ENCODE data around the gene FAM168A. TPM values are rescaled to one million over a fixed set of nuclear protein-coding genes. Genes with fewer than 3 reads are reported as not detected.

The FAM168A gene
- total and polyA plus RNA-seq, 10 of the 15 experiments (the other 5 are each of a cell fraction or from before 2014, with no cell fraction given): 1.7 to 20.0 (median 10.0) TPM

DNA sequence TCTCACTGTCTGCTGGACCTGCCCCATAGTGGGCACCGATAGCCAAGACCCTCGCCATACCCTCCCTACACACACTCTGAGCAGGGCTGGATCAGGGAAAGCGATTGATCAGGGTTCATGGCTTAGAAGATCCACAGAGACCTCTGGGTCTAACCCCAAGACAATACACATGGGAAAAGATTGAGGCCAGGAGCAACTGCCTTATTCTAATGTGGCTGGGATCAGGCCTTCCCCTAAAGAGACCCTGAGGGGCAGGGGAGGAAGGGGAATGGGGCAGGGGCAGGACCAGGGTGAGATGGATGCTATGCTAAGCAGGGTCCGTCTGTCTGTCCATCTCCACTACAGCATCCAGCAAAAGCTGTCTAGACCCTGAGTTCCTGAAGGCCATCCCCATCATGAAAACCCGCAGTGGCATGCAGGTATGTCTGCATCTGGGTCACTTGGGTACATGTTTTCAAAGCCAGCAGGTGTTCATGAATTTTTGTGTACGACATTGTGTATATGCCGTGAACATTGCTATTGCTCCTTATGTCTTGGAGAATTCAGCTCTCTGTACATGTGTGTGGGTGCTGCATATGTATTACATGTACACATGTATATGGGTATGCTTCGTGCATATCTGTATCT lies 237.1 kb downstream of the FAM168A start:
- ChIA-PET RAD21 (ENCODE audit: unreplicated experiment) (interaction anchor here (1.9 kb wide), 1 partner anchor 9 kb away, joined by 7 read pairs; no protein-coding TSS in a partner anchor), POLR2A (interaction anchor here (1.0 kb wide), 1 partner anchor 33 kb away, joined by 3 read pairs; no protein-coding TSS in a partner anchor), CTCF (interaction anchor here (1.1 to 15.3 kb wide), 5 partner anchors 9 to 300 kb away, joined by 3 to 400 read pairs (median 5); no protein-coding TSS in a partner anchor), SMC1A (ENCODE audit: uncharacterized antibody, unreplicated experiment) (interaction anchor here (1.7 kb wide), 1 partner anchor 10 kb away, joined by 5 read pairs; no protein-coding TSS in a partner anchor)
- WGBS (ENCODE audit: insufficient coverage, insufficient replicate concordance, low lambda C conversion rate, missing lambda C conversion rate): 53% methylated on average over 8 of the region's 8 CpGs
- DNase-seq (ENCODE audit: low read depth, low spot score) (no peak), ATAC-seq (no peak), FAIRE-seq (no peak)
- Histone ChIP-seq H3K79me2 (ENCODE audit: control insufficient read depth, insufficient read depth, low read length) (no peaks in the 10 kb centered on the region), H3K4me2 (ENCODE audit: control insufficient read depth, insufficient read depth) (no peak overlapping the region), H3K9me3 (replicated peaks; ENCODE audit: control insufficient read depth, insufficient read depth, low read length) (no peaks in the 10 kb centered on the region), H3K4me3 (no peak overlapping the region), H3K4me1 (ENCODE audit: control insufficient read depth, insufficient read depth, low read length) (no peaks in the 10 kb centered on the region), H3K27me3 (replicated peaks in 1 of 2; ENCODE audit: control insufficient read depth in 2 of 2, insufficient read depth in 2 of 2, low read length in 1 of 2) (no peaks in the 10 kb centered on the region), H3K36me3 (ENCODE audit: control insufficient read depth in 2 of 2, insufficient read depth in 2 of 2, low read length in 1 of 2) (peaks cover 0 to 6% of the 10 kb centered on the region in 2 experiments; a peak in 1 of 4 replicates), H4K20me1 (ENCODE audit: control insufficient read depth, insufficient read depth) (no peaks in the 10 kb centered on the region), H2AFZ (ENCODE audit: control insufficient read depth, low read depth, low read length) (no peak overlapping the region), H3K9ac (ENCODE audit: control insufficient read depth, insufficient read depth, low read length) (no peak overlapping the region), H3K27ac (ENCODE audit: control insufficient read depth, insufficient read depth) (no peak overlapping the region)
- no TSS peak for BruUV-seq (replicated peaks)
- intact Hi-C loops (cut with micrococcal nuclease; ENCODE audit: unreplicated experiment): no loop called here
- TF ChIP-seq KDM1A (IDR thresholded peaks at IDR 0.05; ENCODE audit: borderline replicate concordance): no peak
- no peak for TF ChIP-seq CBX3 (IDR thresholded peaks at IDR 0.05; ENCODE audit: borderline replicate concordance, low read depth)
- TF ChIP-seq NFYB (IDR thresholded peaks at IDR 0.05; ENCODE audit: insufficient read depth, low read depth, low read length): no peak
- TF ChIP-seq, protein P1, sequence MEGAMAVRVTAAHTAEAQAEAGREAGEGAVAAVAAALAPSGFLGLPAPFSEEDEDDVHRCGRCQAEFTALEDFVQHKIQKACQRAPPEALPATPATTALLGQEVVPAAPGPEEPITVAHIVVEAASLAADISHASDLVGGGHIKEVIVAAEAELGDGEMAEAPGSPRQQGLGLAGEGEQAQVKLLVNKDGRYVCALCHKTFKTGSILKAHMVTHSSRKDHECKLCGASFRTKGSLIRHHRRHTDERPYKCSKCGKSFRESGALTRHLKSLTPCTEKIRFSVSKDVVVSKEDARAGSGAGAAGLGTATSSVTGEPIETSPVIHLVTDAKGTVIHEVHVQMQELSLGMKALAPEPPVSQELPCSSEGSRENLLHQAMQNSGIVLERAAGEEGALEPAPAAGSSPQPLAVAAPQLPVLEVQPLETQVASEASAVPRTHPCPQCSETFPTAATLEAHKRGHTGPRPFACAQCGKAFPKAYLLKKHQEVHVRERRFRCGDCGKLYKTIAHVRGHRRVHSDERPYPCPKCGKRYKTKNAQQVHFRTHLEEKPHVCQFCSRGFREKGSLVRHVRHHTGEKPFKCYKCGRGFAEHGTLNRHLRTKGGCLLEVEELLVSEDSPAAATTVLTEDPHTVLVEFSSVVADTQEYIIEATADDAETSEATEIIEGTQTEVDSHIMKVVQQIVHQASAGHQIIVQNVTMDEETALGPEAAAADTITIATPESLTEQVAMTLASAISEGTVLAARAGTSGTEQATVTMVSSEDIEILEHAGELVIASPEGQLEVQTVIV (IDR thresholded peaks at IDR 0.05; ENCODE audit: borderline replicate concordance, partially characterized antibody): no peak
- TF ChIP-seq RELB (IDR thresholded peaks at IDR 0.05; ENCODE audit: low read depth): no peak
- TF ChIP-seq CEBPB (IDR thresholded peaks at IDR 0.05; ENCODE audit: borderline replicate concordance in 1 of 2, low read depth in 2 of 2, low read length in 2 of 2): no peak
- TF ChIP-seq STAT1 (conservative IDR thresholded peaks at IDR 0.05): no peak
- in situ Hi-C loops (cut with MboI): no loop called here
